HCT116 (cell line): Measurements from ENCODE around the gene CDK14.

Source experiments
- CBX3 ChIP-seq: IDR thresholded peaks from 2 replicates; pipeline ENCODE4 v1.6.1; 2012; ENCODE audit warnings: low read depth
- CEBPB ChIP-seq: IDR thresholded peaks from 2 replicates; pipeline ENCODE4 v1.6.1; 2012; ENCODE audit warnings: low read depth
- CTCF ChIP-seq, 3 experiments: fragments of 200-600 bp in 1 of 3; sonication (generic) in 1 of 3; IDR thresholded peaks in 2 of 3; conservative IDR thresholded peaks in 1 of 3; 2 replicates each; pipeline ENCODE4 v1.5.1; 2012 to 2017; ENCODE audit warnings: low read depth in 2 of 3, low read length in 2 of 3, antibody characterized with exemption in 1 of 3, borderline replicate concordance in 1 of 3, control low read depth in 1 of 3, mild to moderate bottlenecking in 1 of 3, mixed read lengths in 1 of 3, mixed run types in 1 of 3, moderate library complexity in 1 of 3; ENCODE audit not compliant: insufficient read depth in 1 of 3
- ELF1 ChIP-seq: IDR thresholded peaks from 2 replicates; pipeline ENCODE4 v1.6.1; 2012; ENCODE audit warnings: low read depth, borderline replicate concordance
- EZH2 ChIP-seq: fragments of 200-600 bp; sonication (generic); IDR thresholded peaks from 2 replicates; pipeline ENCODE4 v1.6.1; 2017; ENCODE audit warnings: antibody characterized with exemption, mixed run types
- POLR2A ChIP-seq: IDR thresholded peaks from 2 replicates; pipeline ENCODE4 v1.7.0; 2011; ENCODE audit warnings: borderline replicate concordance; ENCODE audit not compliant: insufficient read depth, insufficient read length; ENCODE audit errors: extremely low read depth
- POLR2AphosphoS5 ChIP-seq: IDR thresholded peaks from 2 replicates; pipeline ENCODE4 v1.6.1; 2011; ENCODE audit warnings: mild to moderate bottlenecking, low read depth, low read length, moderate library complexity
- RAD21 ChIP-seq: IDR thresholded peaks from 2 replicates; pipeline ENCODE4 v1.6.1; 2012; ENCODE audit warnings: low read depth, mild to moderate bottlenecking
- SRF ChIP-seq: IDR thresholded peaks from 2 replicates; pipeline ENCODE4 v1.6.1; 2012; ENCODE audit warnings: low read depth
- TCF7L2 ChIP-seq: IDR thresholded peaks from 2 replicates; pipeline ENCODE4 v1.7.0; 2011; ENCODE audit warnings: borderline replicate concordance, inconsistent platforms; ENCODE audit not compliant: insufficient read depth, insufficient read length; ENCODE audit errors: extremely low read depth
- YY1 ChIP-seq: IDR thresholded peaks from 2 replicates; pipeline ENCODE4 v1.6.1; 2011; ENCODE audit warnings: low read length, low read depth, moderate library complexity, mild to moderate bottlenecking; ENCODE audit not compliant: insufficient replicate concordance; ENCODE audit errors: extremely low read depth
- ZBTB33 ChIP-seq: IDR thresholded peaks from 2 replicates; pipeline ENCODE4 v1.6.1; 2011; ENCODE audit warnings: mild to moderate bottlenecking, low read length, moderate library complexity; ENCODE audit not compliant: insufficient replicate concordance; ENCODE audit errors: extremely low read depth
- ZNF274 ChIP-seq: fragments of 200-500 bp; sonication (Bioruptor generic); IDR thresholded peaks from 2 replicates; pipeline ENCODE4 v1.6.1; 2014; ENCODE audit warnings: mild to moderate bottlenecking, low read depth, low read length, inconsistent platforms
- TF ChIP-seq, protein P1 (sequence below): IDR thresholded peaks from 2 replicates; pipeline ENCODE4 v1.6.1; 2012

DNA sequence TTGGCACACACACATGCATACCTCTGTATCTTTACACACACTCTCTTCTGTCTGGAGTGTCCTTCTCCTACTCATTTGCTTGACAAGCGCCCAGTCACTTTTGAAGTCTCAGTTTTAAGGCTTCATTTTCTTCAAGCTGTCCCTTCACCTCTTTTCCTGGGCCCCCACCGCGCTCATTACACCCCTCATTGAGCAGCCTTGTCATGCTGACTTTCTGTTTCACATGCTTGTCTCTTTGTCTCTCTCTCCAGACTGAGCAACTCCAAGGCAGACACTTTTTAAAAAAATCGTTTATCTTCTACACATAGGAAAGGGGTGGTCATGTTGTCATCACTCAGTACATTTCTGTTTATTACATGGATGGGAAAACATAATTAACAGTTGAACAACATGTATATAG, 442.9 kb downstream of the CDK14 start:
- TF ChIP-seq TCF7L2 (no peak), CTCF (IDR thresholded peaks at IDR 0.05 in 2 of 3, conservative IDR thresholded peaks at IDR 0.05 in 1 of 3; ENCODE audit: borderline replicate concordance in 1 of 3, insufficient read depth in 1 of 3, low read depth in 2 of 3, low read length in 2 of 3) (no peak), POLR2AphosphoS5 (no peak), RAD21 (no peak), ZBTB33 (no peak), EZH2 (no peak), POLR2A (no peak), ELF1 (no peak), CEBPB (no peak), YY1 (no peak), SRF (no peak), CBX3 (no peak), ZNF274 (no peak)
- TF ChIP-seq, protein P1, sequence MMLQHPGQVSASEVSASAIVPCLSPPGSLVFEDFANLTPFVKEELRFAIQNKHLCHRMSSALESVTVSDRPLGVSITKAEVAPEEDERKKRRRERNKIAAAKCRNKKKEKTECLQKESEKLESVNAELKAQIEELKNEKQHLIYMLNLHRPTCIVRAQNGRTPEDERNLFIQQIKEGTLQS, result no peak
